NCI-H1436 treated with DMSO at 0.1 percent for 48 hours (cell line): Measurements from ENCODE around the gene SAMD5.

Experiments
- DNase-seq: peaks from one replicate; lab custom pipeline; 2025; lab: John Stamatoyannopoulos, UW

SAMD5 gene

DNA sequence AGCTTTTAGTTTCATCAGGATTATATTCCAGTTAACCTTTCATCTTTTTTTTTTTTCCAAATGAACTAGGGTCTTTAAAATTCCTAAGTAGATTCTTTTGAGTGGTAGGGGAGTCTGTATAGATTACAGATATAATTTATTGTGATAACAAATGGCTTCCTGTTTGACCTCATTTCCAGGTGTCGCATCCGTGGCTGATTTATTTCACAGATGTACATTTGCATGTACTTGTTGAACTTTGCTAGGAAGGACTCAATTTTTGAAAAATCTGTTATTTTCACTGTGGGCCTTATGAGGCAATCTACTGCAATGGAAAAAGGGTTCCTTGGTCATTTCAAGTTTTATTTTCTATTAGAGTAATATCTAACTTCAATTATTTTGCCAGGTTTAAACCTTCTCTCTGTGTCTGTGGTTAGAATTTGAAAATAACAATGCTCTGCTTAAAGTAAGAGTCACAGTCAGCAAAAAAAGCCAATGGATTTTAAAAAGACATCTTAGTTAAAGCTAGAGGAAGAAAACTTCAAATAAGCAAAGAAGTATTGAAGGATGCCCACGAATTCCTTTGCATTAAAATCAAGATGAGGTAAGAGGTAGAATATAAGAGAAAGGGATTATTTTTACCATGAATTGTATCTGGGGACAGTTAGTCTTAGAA lies 57.9 kb downstream of the SAMD5 start:
- DNase-seq = no peak

GRCh38 chr6:147567141-147567805 lies 58.8 kb downstream of the SAMD5 start:
- DNase-seq = no peak

DNA sequence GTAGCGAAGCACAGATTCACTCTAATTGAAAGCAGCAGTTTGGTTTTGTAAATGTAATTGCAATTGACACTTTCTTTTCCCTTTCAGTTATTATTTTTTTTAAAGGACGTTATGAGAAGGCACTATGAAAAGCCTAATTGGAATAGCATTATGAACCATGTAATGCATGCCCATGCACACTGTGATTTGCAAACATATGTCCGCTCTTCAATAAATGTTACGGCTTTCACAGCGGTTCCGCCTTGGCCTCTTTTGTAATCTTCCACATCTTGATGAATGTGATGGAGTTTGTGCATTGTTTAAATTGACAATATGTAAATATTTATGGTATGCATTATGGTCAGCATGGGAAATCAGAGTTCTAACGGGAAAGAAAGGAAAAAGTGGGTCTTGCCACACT lies 61.3 kb downstream of the SAMD5 start:
- DNase-seq = no peak

GRCh38 chr6:147570681-147571080 lies 62.2 kb downstream of the SAMD5 start:
- DNase-seq = no peak

- DNase-seq = no peak
These were observed 69.0 kb downstream of the SAMD5 start for GRCh38 chr6:147577488-147577887.

- DNase-seq = no peak
These were observed 69.7 kb downstream of the SAMD5 start for GRCh38 chr6:147578159-147578558.

- no peak for DNase-seq
These were observed 70.4 kb downstream of the SAMD5 start for GRCh38 chr6:147578883-147579282.

- no peak for DNase-seq
These were observed 71.2 kb downstream of the SAMD5 start for GRCh38 chr6:147579667-147580066.

DNA sequence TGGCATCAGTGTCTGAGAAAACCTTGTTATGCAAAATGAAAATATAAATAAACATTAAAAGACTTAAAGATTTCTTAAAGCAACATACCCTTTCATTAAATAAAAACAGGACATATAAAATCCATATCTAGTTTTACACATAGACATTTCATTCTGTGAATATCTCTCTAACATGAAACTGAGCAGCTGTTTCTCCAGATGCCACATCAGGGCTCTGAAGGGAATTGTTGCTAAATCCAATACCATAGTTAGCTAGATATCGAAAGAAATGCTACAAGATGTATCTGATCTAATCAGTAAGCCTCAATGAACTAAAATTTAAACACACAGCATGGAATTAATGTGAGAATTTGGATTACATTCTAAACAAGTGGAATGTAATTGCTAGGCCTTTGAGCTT lies 74.5 kb downstream of the SAMD5 start:
- no peak for DNase-seq

GRCh38 chr6:147585256-147585655 lies 76.8 kb downstream of the SAMD5 start:
- no peak for DNase-seq

- no peak for DNase-seq
These were observed 77.6 kb downstream of the SAMD5 start for GRCh38 chr6:147586044-147586443.

- DNase-seq = no peak
These were observed 79.4 kb downstream of the SAMD5 start for GRCh38 chr6:147587907-147588306.

DNA sequence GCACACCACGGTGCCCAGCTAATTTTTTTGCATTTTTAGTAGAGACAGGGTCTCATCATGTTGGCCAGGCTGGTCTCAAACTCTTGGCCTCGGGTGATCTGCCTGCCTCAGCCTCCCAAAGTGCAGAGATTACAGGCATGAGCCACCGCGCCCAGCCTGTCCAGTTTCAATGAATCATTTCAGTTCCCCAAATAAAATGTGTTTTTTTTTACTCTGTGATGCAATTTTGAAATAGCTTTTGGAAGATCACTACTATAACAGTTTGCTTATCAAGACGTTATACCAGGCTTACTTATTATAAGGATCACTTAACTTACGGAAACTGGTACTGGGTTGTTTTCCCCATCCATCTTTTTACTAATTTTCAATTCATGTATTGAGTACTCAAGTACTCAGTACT lies 80.0 kb downstream of the SAMD5 start:
- DNase-seq = no peak

- no peak for DNase-seq
These were observed 81.3 kb downstream of the SAMD5 start for GRCh38 chr6:147589739-147590250.

DNA sequence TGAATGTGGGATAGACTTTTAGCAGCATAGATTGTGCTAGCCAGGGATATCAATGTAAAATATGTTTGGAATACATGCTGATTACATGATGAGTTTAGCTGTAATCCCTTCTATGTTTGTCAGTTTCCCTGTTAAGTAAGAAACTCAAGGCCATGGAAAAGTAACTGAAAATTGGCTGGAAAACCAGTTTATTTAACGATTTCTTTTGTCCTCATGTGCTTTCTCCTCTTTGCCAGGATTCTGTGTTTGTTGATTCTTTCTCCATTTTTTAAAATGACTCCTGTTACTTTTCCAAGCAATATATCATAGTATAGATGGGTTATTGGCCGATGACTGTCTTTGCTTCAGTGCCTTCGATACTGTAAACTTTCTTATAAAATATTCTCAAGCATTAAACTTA lies 87.5 kb downstream of the SAMD5 start:
- no peak for DNase-seq

DNA sequence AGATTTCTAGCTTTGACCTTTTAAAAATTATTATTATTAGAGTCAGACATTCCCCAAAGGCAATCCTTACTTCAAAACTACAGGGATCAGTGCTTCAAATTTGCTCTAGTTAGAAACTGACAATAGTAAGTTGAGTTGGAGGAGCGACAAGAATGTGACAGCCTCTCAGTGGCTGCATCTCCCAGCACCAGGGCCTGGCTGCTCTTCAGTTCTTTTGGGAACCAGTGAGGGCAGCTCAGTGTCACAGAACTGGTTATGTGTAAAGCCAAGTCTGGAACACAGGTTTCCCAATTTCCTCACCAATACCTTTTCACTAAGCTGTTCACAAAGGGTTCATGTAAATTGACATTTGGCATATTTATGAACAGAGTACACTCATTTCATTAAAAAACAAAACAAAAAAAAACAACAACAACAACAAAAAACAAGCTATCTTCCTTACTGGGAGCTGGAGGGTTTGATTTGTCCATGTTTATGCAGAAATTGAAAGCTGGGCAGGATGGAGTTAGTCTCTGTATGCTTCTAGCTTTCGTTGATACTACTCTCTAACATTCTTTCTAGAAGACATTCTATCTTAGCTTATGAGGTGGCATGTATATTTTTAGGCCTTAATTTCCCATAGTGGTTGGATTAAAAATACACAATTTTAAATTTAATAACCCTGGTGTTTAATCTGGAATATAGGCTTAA lies 95.0 kb downstream of the SAMD5 start:
- no peak for DNase-seq

GRCh38 chr6:147604373-147604772 lies 95.9 kb downstream of the SAMD5 start:
- no peak for DNase-seq

GRCh38 chr6:147611992-147612391 lies 103.5 kb downstream of the SAMD5 start:
- no peak for DNase-seq

DNA sequence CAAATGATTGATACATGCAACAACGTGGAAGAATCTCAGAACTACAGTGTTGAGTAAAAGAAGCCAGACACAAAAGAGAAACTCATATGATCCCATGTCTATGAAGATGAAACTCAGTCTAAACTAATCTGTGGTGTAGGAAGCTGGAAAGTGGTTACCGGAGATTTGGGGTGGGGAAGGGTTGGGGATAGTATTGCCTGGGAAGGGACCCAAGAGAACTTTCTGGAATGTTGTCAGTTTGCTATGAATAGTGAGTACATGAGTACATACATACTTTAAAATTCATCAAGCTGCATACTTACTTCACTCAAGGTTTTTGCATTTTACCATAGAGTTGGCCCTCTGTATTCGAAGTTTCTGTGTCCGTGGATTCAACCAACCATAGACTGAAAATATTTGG lies 106.0 kb downstream of the SAMD5 start:
- DNase-seq = no peak

GRCh38 chr6:147615659-147616456 lies 107.4 kb downstream of the SAMD5 start:
- no peak for DNase-seq

DNA sequence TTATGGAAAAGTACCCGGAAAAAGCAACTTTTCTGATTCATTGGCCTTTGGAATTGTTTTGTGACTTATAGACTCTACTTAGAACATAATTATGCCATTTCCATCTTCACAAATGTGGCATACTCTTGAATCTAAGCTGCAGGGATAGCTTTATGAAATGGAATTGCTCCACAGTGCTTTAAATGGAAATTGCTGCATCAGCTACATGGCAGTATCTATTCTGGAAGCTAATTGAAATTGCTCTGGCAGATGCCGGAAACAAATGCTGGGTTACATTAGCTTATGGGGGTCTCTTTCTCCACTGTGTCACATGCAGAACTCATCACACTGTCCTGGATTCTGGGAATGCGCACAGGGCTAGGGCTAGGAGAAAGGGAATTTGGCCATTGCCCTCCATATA lies 108.9 kb downstream of the SAMD5 start:
- no peak for DNase-seq

GRCh38 chr6:147618457-147618856 lies 110.0 kb downstream of the SAMD5 start:
- no peak for DNase-seq
